Measurements from ENCODE around the gene ARMC8.
A peak's percentile ranks its signal among the peaks of the same experiment; 100 is the strongest.

ARMC8 gene

GRCh38 chr3:138271189-138271794 lies 84.2 kb downstream of the ARMC8 start:
- TF ChIP-seq, protein P1, sequence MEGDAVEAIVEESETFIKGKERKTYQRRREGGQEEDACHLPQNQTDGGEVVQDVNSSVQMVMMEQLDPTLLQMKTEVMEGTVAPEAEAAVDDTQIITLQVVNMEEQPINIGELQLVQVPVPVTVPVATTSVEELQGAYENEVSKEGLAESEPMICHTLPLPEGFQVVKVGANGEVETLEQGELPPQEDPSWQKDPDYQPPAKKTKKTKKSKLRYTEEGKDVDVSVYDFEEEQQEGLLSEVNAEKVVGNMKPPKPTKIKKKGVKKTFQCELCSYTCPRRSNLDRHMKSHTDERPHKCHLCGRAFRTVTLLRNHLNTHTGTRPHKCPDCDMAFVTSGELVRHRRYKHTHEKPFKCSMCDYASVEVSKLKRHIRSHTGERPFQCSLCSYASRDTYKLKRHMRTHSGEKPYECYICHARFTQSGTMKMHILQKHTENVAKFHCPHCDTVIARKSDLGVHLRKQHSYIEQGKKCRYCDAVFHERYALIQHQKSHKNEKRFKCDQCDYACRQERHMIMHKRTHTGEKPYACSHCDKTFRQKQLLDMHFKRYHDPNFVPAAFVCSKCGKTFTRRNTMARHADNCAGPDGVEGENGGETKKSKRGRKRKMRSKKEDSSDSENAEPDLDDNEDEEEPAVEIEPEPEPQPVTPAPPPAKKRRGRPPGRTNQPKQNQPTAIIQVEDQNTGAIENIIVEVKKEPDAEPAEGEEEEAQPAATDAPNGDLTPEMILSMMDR (IDR thresholded peaks at IDR 0.05; ENCODE audit: low read depth, low read length) = no peak
- no peaks in the 10 kb centered on the region for H3K9me3 ChIP-seq
- DNase-seq = no peak
- no peaks in the 10 kb centered on the region for H3K27me3 ChIP-seq
- H3K4me1 ChIP-seq = no peaks in the 10 kb centered on the region
- peaks cover 36% of the 10 kb centered on the region for H3K36me3 ChIP-seq
- H3K4me3 ChIP-seq (ENCODE audit: low read depth, low read length) = no peak overlapping the region

DNA sequence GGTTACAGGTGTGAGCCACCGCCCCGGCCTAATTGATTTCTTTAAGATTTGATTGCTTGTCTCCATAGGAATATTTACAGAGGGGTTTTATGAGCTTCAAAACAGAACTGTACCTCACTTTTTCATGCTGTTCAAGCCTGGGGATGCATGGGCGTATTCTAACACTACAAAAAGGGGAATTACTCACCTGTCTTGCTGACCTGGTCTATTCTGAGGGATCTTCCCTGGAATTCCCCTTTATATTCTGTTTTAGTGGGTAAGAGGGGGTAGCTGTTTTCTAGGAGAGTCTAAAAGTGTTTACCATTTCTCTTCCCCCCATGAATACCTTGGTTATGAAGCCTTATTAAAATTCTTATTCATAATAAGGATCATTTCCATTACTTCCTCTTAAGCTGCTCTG lies 94.5 kb downstream of the ARMC8 start:
- no peaks in the 10 kb centered on the region for H3K9me3 ChIP-seq
- peaks cover 19% of the 10 kb centered on the region for H3K36me3 ChIP-seq
- H3K27me3 ChIP-seq = no peaks in the 10 kb centered on the region
- TF ChIP-seq, protein P1 (IDR thresholded peaks at IDR 0.05; ENCODE audit: low read depth, low read length) = no peak
- no peak overlapping the region for H3K4me3 ChIP-seq (ENCODE audit: low read depth, low read length)
- no peaks in the 10 kb centered on the region for H3K4me1 ChIP-seq
- DNase-seq = no peak

DNA sequence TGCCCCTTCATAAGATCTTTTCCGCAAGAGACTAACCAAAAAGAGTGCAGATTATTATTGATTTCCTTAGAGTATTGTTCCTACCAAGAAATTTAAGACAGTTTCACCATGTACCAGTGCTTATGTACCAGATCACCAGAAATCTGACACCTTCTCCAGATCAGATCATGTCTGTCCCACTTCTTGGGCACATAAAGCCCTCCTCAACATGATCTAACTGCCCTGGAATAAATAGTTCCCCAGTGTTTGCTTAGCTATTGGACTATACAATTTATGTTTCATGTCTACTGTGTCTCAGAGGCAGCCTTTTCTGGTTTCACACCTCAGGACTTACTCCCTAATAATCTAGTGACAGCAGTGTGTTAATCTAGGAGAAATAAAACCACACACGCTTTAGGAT lies 95.7 kb downstream of the ARMC8 start:
- TF ChIP-seq, protein P1 (IDR thresholded peaks at IDR 0.05; ENCODE audit: low read depth, low read length) = no peak
- DNase-seq = no peak
- peaks cover 21% of the 10 kb centered on the region for H3K36me3 ChIP-seq
- H3K27me3 ChIP-seq = no peaks in the 10 kb centered on the region
- H3K4me1 ChIP-seq = no peaks in the 10 kb centered on the region
- no peak overlapping the region for H3K4me3 ChIP-seq (ENCODE audit: low read depth, low read length)
- no peaks in the 10 kb centered on the region for H3K9me3 ChIP-seq

DNA sequence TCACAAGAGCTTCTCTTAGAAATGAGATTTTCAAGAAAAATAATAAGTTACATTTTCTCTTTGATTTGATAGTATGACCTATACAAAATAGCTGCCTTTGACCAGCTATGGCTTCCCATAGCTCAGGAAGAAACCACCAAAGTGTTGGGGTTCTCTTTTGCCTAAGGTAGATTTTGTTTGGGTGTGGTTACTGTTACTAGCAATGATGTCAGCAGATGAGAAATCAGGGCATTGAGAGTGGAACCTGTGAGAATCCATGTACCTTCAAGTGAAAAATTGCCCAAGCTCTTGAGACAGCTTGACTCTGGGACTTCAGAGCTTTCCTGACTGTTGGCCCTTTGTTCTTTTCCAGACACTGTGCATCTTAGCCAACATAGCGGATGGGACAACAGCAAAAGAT lies 97.0 kb downstream of the ARMC8 start:
- Histone ChIP-seq H3K4me1 (no peaks in the 10 kb centered on the region), H3K9me3 (no peaks in the 10 kb centered on the region), H3K4me3 (ENCODE audit: low read depth, low read length) (no peak overlapping the region), H3K27me3 (no peaks in the 10 kb centered on the region), H3K36me3 (peaks cover 27% of the 10 kb centered on the region)
- no peak for DNase-seq
- TF ChIP-seq, protein P1 (IDR thresholded peaks at IDR 0.05; ENCODE audit: low read depth, low read length) = no peak

DNA sequence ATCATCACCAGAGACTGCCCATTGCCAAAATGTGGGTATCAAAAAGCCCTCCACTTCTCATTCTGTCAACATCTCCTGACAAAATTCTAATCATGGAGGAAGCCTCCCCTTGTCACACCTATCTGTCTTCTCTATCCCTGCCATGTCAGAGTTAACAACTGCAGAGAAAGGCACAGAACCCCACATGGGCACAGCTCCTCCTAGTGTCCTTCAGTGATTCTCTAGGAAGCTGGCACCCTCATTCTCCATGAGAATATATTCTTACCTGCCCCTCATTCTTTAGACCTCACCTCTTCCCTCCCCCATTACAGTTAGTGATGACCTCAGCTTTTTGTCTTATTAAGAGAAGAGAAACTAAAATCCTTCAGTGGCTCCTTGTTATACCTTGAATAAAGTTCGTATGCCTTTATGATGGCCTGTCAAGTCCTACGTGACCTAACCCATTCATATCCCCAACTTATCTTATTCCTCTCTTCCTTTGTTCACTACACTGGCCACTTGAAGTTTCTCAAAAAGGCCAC lies 97.9 kb downstream of the ARMC8 start:
- H3K9me3 ChIP-seq = no peaks in the 10 kb centered on the region
- TF ChIP-seq, protein P1 (IDR thresholded peaks at IDR 0.05; ENCODE audit: low read depth, low read length) = peak; percentile 27; the same call in 1 of the 2 replicates
- peaks cover 35% of the 10 kb centered on the region for H3K36me3 ChIP-seq
- H3K4me3 ChIP-seq (ENCODE audit: low read depth, low read length) = no peak overlapping the region
- no peaks in the 10 kb centered on the region for H3K4me1 ChIP-seq
- H3K27me3 ChIP-seq = no peaks in the 10 kb centered on the region
- DNase-seq = no peak

- TF ChIP-seq, protein P1 (IDR thresholded peaks at IDR 0.05; ENCODE audit: low read depth, low read length) = no peak
- Histone ChIP-seq H3K4me1 (no peaks in the 10 kb centered on the region), H3K4me3 (ENCODE audit: low read depth, low read length) (no peak overlapping the region), H3K9me3 (no peaks in the 10 kb centered on the region), H3K27me3 (no peaks in the 10 kb centered on the region), H3K36me3 (peaks cover 40% of the 10 kb centered on the region)
- no peak for DNase-seq
These were observed 102.2 kb downstream of the ARMC8 start for GRCh38 chr3:138289260-138289659.
